GM18517 (cell line): ENCODE measurements around the gene TSSC4.

ENCODE experiments used
- ATAC-seq: cut with Tn5 transposase; IDR thresholded peaks from one replicate; pipeline ENCODE4 v1.9.1; 2021; ENCODE audit warnings: mild to moderate bottlenecking, moderate library complexity; ENCODE audit not compliant: unreplicated experiment

Gene TSSC4

GRCh38 chr11:2368851-2369180, 31.7 kb upstream of the TSSC4 start:
- ATAC-seq = no peak

GRCh38 chr11:2369320-2369719, 31.2 kb upstream of the TSSC4 start:
- no peak for ATAC-seq

GRCh38 chr11:2369896-2370295, 30.7 kb upstream of the TSSC4 start:
- no peak for ATAC-seq

GRCh38 chr11:2374456-2375201, 25.9 kb upstream of the TSSC4 start:
- no peak for ATAC-seq

- ATAC-seq = no peak
Observed at GRCh38 chr11:2375341-2375853, 25.2 kb upstream of the TSSC4 start.

- no peak for ATAC-seq
Observed at GRCh38 chr11:2375964-2376551, 24.5 kb upstream of the TSSC4 start.

- no peak for ATAC-seq
Observed at GRCh38 chr11:2376751-2377451, 23.6 kb upstream of the TSSC4 start, which contains the start of gene CD81. Gene CD81, plus strand, starts transcription at chr11:2377310. Its CDS starts 240 bp downstream, at chr11:2377550.

GRCh38 chr11:2377511-2378443, 22.8 kb upstream of the TSSC4 start:
- no peak for ATAC-seq

GRCh38 chr11:2378527-2379210, 21.9 kb upstream of the TSSC4 start:
- no peak for ATAC-seq

GRCh38 chr11:2379466-2380174, 20.9 kb upstream of the TSSC4 start:
- no peak for ATAC-seq

GRCh38 chr11:2380396-2380795, 20.2 kb upstream of the TSSC4 start:
- no peak for ATAC-seq

GRCh38 chr11:2380807-2381350, 19.7 kb upstream of the TSSC4 start:
- peak; percentile 33 for ATAC-seq

GRCh38 chr11:2381494-2382128, 18.9 kb upstream of the TSSC4 start:
- ATAC-seq = no peak

GRCh38 chr11:2382129-2382517, 18.4 kb upstream of the TSSC4 start:
- ATAC-seq = no peak

- ATAC-seq = no peak
Observed at GRCh38 chr11:2382936-2383851, 17.4 kb upstream of the TSSC4 start.

- ATAC-seq = no peak
Observed at GRCh38 chr11:2383852-2384804, 16.4 kb upstream of the TSSC4 start.
